Measurements from ENCODE around the gene STARD5. TPM values are rescaled to one million over a fixed set of nuclear protein-coding genes. Genes with fewer than 3 reads are reported as not detected.
A peak's percentile ranks its signal among the peaks of the same experiment; 100 is the strongest.
"Not testable (repeated sequence)": the region's sequence is repeated elsewhere in the genome, so short reads cannot be mapped to it uniquely, and the experiment has no call there.

Gene STARD5
- 5.9 TPM for total RNA-seq

- peak; percentile 99 for DNase-seq
These were observed at the start of gene STARD5 for GRCh38 chr15:81323944-81324881. Gene STARD5, minus strand, starts transcription at chr15:81324141. Its CDS starts 42 bp downstream, at chr15:81324099.

GRCh38 chr15:81373176-81373575 lies 49.2 kb upstream of the STARD5 start:
- no peak for DNase-seq

- no peak for DNase-seq
These were observed 48.6 kb upstream of the STARD5 start for GRCh38 chr15:81372575-81372974.

GRCh38 chr15:81363718-81364500 lies 40.0 kb upstream of the STARD5 start:
- no peak for DNase-seq

GRCh38 chr15:81363276-81363675 lies 39.3 kb upstream of the STARD5 start:
- no peak for DNase-seq

- no peak for DNase-seq
These were observed 38.8 kb upstream of the STARD5 start for GRCh38 chr15:81362790-81363189.

GRCh38 chr15:81361891-81362290 lies 38.0 kb upstream of the STARD5 start:
- no peak for DNase-seq

GRCh38 chr15:81360491-81360890 lies 36.5 kb upstream of the STARD5 start:
- no peak for DNase-seq

- no peak for DNase-seq
These were observed 34.3 kb upstream of the STARD5 start for GRCh38 chr15:81358248-81358647.

GRCh38 chr15:81357180-81357686 lies 33.3 kb upstream of the STARD5 start:
- DNase-seq, result no peak

GRCh38 chr15:81356252-81356651 lies 32.3 kb upstream of the STARD5 start:
- DNase-seq, result no peak

GRCh38 chr15:81351651-81352050 lies 27.7 kb upstream of the STARD5 start:
- DNase-seq, result no peak

GRCh38 chr15:81349271-81349670 lies 25.3 kb upstream of the STARD5 start:
- no peak for DNase-seq

GRCh38 chr15:81348691-81349090 lies 24.8 kb upstream of the STARD5 start:
- DNase-seq, result not testable (repeated sequence)

GRCh38 chr15:81347910-81348309 lies 24.0 kb upstream of the STARD5 start:
- no peak for DNase-seq

- no peak for DNase-seq
These were observed 22.7 kb upstream of the STARD5 start for GRCh38 chr15:81346611-81347010.

- no peak for DNase-seq
These were observed 19.4 kb upstream of the STARD5 start for GRCh38 chr15:81343371-81343770.

GRCh38 chr15:81341351-81341750 lies 17.4 kb upstream of the STARD5 start:
- DNase-seq, result no peak

GRCh38 chr15:81339851-81340250 lies 15.9 kb upstream of the STARD5 start:
- no peak for DNase-seq

GRCh38 chr15:81339321-81339720 lies 15.4 kb upstream of the STARD5 start:
- no peak for DNase-seq

- no peak for DNase-seq
These were observed 14.4 kb upstream of the STARD5 start for GRCh38 chr15:81338170-81339007.

GRCh38 chr15:81337713-81338157 lies 13.8 kb upstream of the STARD5 start:
- no peak for DNase-seq
